Liver (tissue), 9 donors: ENCODE measurements around the gene RNF145. TPM values are rescaled to one million over a fixed set of nuclear protein-coding genes. Genes with fewer than 3 reads are reported as not detected.

ENCODE experiments used
- DNase-seq: peaks from one replicate; pipeline ENCODE4 v3.0.0-alpha.2; 2017; ENCODE audit warnings: low spot score
- H3K27ac ChIP-seq, 2 donors: one replicate each; pipeline ENCODE4 v1.7.0; 2013; ENCODE audit warnings: inconsistent platforms in 2 of 2, low read length in 2 of 2, control low read depth in 1 of 2, low read depth in 1 of 2, mild to moderate bottlenecking in 1 of 2
- H3K27me3 ChIP-seq, 4 donors: one replicate each; pipeline versions ENCODE4 v1.6.1 to v1.7.0; 2013; ENCODE audit warnings: low read length in 3 of 4, inconsistent platforms in 1 of 4, mild to moderate bottlenecking in 1 of 4, moderate library complexity in 1 of 4; ENCODE audit not compliant: control insufficient read depth in 4 of 4, insufficient read depth in 4 of 4
- H3K36me3 ChIP-seq, 4 donors: one replicate each; pipeline versions ENCODE4 v1.6.1 to v1.7.0; 2013; ENCODE audit warnings: low read length in 3 of 4, mild to moderate bottlenecking in 3 of 4, low read depth in 1 of 4, moderate library complexity in 1 of 4; ENCODE audit not compliant: control insufficient read depth in 4 of 4, insufficient read depth in 3 of 4
- H3K4me1 ChIP-seq, 4 donors: one replicate each; pipeline versions ENCODE4 v1.6.1 to v1.7.0; 2013; ENCODE audit warnings: low read length in 3 of 4, mild to moderate bottlenecking in 3 of 4, moderate library complexity in 1 of 4; ENCODE audit not compliant: control insufficient read depth in 4 of 4, insufficient read depth in 4 of 4
- H3K4me3 ChIP-seq, 3 donors: one replicate each; pipeline versions ENCODE4 v1.6.1 to v1.7.0; 2013; ENCODE audit warnings: low read length in 3 of 3, control low read depth in 1 of 3, low read depth in 1 of 3, mild to moderate bottlenecking in 1 of 3
- H3K9ac ChIP-seq, 2 donors: one replicate each; pipeline ENCODE4 v1.7.0; 2013; ENCODE audit warnings: low read length in 2 of 2, mild to moderate bottlenecking in 2 of 2, moderate library complexity in 2 of 2, control low read depth in 1 of 2, low read depth in 1 of 2
- H3K9me3 ChIP-seq, 4 donors: one replicate each; pipeline versions ENCODE4 v1.6.1 to v1.7.0; 2013; ENCODE audit warnings: low read length in 3 of 4; ENCODE audit not compliant: control insufficient read depth in 4 of 4
- ATF3 ChIP-seq: IDR thresholded peaks from 2 replicates; pipeline ENCODE4 v1.6.1; 2016; ENCODE audit warnings: antibody characterized with exemption
- CTCF ChIP-seq: fragments of 150-350 bp; IDR thresholded peaks from 2 replicates; pipeline ENCODE4 v1.5.1; 2017; ENCODE audit warnings: improper control_type of control experiment, low read depth, low read length; ENCODE audit not compliant: missing input control
- EGR1 ChIP-seq, 2 donors: IDR thresholded peaks; 2 replicates each; pipeline ENCODE4 v1.6.1; 2016 to 2018; ENCODE audit warnings: antibody characterized with exemption in 2 of 2, low read depth in 2 of 2
- FOXA1 ChIP-seq: IDR thresholded peaks from 2 replicates; pipeline ENCODE4 v1.6.1; 2016; ENCODE audit warnings: antibody characterized with exemption
- FOXA2 ChIP-seq: IDR thresholded peaks from 2 replicates; pipeline ENCODE4 v1.6.1; 2016; ENCODE audit warnings: antibody characterized with exemption
- GABPA ChIP-seq, 2 donors: IDR thresholded peaks in 1 of 2; conservative IDR thresholded peaks in 1 of 2; 2 replicates each; pipeline ENCODE4 v1.6.1; 2016; ENCODE audit warnings: antibody characterized with exemption in 2 of 2, mild to moderate bottlenecking in 1 of 2, moderate library complexity in 1 of 2
- HNF4A ChIP-seq, 2 donors: conservative IDR thresholded peaks; 2 replicates each; pipeline ENCODE4 v1.6.1; 2016; ENCODE audit warnings: antibody characterized with exemption in 2 of 2, mild to moderate bottlenecking in 2 of 2
- HNF4G ChIP-seq: IDR thresholded peaks from 2 replicates; pipeline ENCODE4 v1.6.1; 2016; ENCODE audit warnings: antibody characterized with exemption
- RAD21 ChIP-seq, 2 donors: IDR thresholded peaks; 2 replicates each; pipeline ENCODE4 v1.6.1; 2016; ENCODE audit warnings: antibody characterized with exemption in 2 of 2, mild to moderate bottlenecking in 2 of 2
- REST ChIP-seq: IDR thresholded peaks from 2 replicates; pipeline ENCODE4 v1.6.1; 2016; ENCODE audit warnings: antibody characterized with exemption, mild to moderate bottlenecking
- RXRA ChIP-seq, 2 donors: IDR thresholded peaks; 2 replicates each; pipeline ENCODE4 v1.6.1; 2017 to 2018; ENCODE audit warnings: antibody characterized with exemption in 2 of 2, mild to moderate bottlenecking in 1 of 2
- SP1 ChIP-seq: IDR thresholded peaks from 2 replicates; pipeline ENCODE4 v1.6.1; 2018; ENCODE audit warnings: antibody characterized with exemption, mild to moderate bottlenecking
- TAF1 ChIP-seq: conservative IDR thresholded peaks from 2 replicates; pipeline ENCODE4 v1.6.1; 2016; ENCODE audit warnings: antibody characterized with exemption, mild to moderate bottlenecking
- YY1 ChIP-seq: IDR thresholded peaks from 2 replicates; pipeline ENCODE4 v1.6.1; 2016; ENCODE audit warnings: antibody characterized with exemption, mild to moderate bottlenecking
- WGBS: extraction: QIAGEN DNeasy Blood & Tissue Kit; methylation state at CpG from one replicate; pipeline ENCODE4 v1.1.7; 2013; 5-methylcytosine and 5-hydroxymethylcytosine counted together
- polyA plus RNA-seq, 2 donors: library from polyadenylated mRNA; stranded (reverse) in 1 of 2; unstranded in 1 of 2; fragments of 200-250 nt in 1 of 2; fragments of >200 nt in 1 of 2; fragmentation: Nextera tagmentation in 1 of 2; extraction: Ambion mirVana in 1 of 2; gene quantifications; one replicate each; pipeline versions ENCODE4 v1.2.1 to v1.2.3, GENCODE V29; 2013 to 2015
- total RNA-seq, 2 donors: library from RNA; depleted of rRNA; stranded (reverse); fragments of >200 nt; gene quantifications; one replicate each; pipeline ENCODE4 v1.2.3, GENCODE V29; 2014
- TF ChIP-seq, protein P1 (sequence below): IDR thresholded peaks from 2 replicates; pipeline ENCODE4 v1.6.1; 2016; ENCODE audit warnings: antibody characterized with exemption
- donor health status: healthy.
- donor health status: healthy.
- donor health status: healthy.
- donor health status: healthy.
- donor health status: healthy.

Gene RNF145
- total and polyA plus RNA-seq, 4 donors, result 2.9 to 34.6 (median 11.7) TPM

- Histone ChIP-seq H3K4me1 (peaks cover 0 to 1% (median 0%) of the 10 kb centered on the region in 4 donors), H3K9ac (no peak overlapping the region), H3K36me3 (peaks cover 0 to 2% (median 0%) of the 10 kb centered on the region in 4 donors), H3K27me3 (no peaks in the 10 kb centered on the region), H3K27ac (no peak overlapping the region), H3K9me3 (no peaks in the 10 kb centered on the region), H3K4me3 (no peak overlapping the region)
- TF ChIP-seq YY1 (no peak), REST (no peak), RAD21 (IDR thresholded peaks at IDR 0.05) (no peak), RXRA (IDR thresholded peaks at IDR 0.05) (no peak), FOXA2 (no peak), SP1 (no peak)
- WGBS, result over 99% methylated on average over 2 of the region's 2 CpGs
- no peak for DNase-seq
Observed at GRCh38 chr5:159195775-159196174, 13.6 kb downstream of the RNF145 start.

DNA sequence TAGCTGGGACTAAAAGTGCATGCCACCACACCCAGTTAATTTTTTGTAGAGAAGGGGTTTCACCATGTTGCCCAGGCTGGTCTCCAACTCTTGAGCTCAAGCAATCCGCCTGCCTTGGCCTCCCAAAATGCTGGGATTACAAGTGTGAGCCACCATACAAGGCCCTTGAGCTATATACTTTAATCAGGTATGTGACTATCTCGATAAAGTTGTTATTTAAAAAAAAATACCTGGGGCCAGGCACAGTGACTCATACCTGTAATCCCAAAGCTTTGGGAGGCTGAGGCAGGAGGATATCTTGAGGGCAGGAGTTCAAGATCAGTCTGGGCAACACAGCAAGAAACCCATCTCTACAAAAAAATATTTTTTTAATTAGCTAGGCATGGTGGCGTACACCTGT lies 19.2 kb downstream of the RNF145 start:
- Histone ChIP-seq H3K9me3 (no peaks in the 10 kb centered on the region), H3K9ac (no peak overlapping the region), H3K36me3 (peaks cover 0 to 2% (median under 1%) of the 10 kb centered on the region in 4 donors), H3K27me3 (no peaks in the 10 kb centered on the region), H3K4me3 (no peak overlapping the region), H3K27ac (no peak overlapping the region), H3K4me1 (no peaks in the 10 kb centered on the region)
- TF ChIP-seq FOXA1, result no peak
- TF ChIP-seq HNF4G, result no peak
- TF ChIP-seq RAD21 (IDR thresholded peaks at IDR 0.05), result no peak
- no peak for TF ChIP-seq RXRA (IDR thresholded peaks at IDR 0.05)
- no peak for TF ChIP-seq EGR1 (IDR thresholded peaks at IDR 0.05; ENCODE audit: low read depth in 2 of 2)
- no peak for TF ChIP-seq SP1
- no peak for DNase-seq
- WGBS, result 98% methylated on average over 3 of the region's 3 CpGs

- Histone ChIP-seq H3K9ac (no peak overlapping the region), H3K36me3 (peaks cover 0 to 2% (median under 1%) of the 10 kb centered on the region in 4 donors)
Observed at GRCh38 chr5:159189310-159189709, 20.0 kb downstream of the RNF145 start.

GRCh38 chr5:159187719-159188118 lies 21.6 kb downstream of the RNF145 start:
- 93% methylated on average over 3 of the region's 3 CpGs for WGBS
- Histone ChIP-seq H3K9me3 (no peaks in the 10 kb centered on the region), H3K27ac (no peak overlapping the region), H3K27me3 (no peaks in the 10 kb centered on the region), H3K36me3 (peaks cover 0 to 2% (median 0%) of the 10 kb centered on the region in 4 donors), H3K4me3 (no peak overlapping the region), H3K4me1 (peaks cover 0 to 4% (median 0%) of the 10 kb centered on the region in 4 donors), H3K9ac (no peak overlapping the region)
- DNase-seq, result no peak
- TF ChIP-seq SP1 (no peak), ATF3 (no peak), TAF1 (no peak), YY1 (no peak), RXRA (IDR thresholded peaks at IDR 0.05) (no peak), HNF4G (no peak), RAD21 (IDR thresholded peaks at IDR 0.05) (no peak), HNF4A (conservative IDR thresholded peaks at IDR 0.05) (no peak), GABPA (IDR thresholded peaks at IDR 0.05 in 1 of 2, conservative IDR thresholded peaks at IDR 0.05 in 1 of 2) (no peak), CTCF (no peak)
- TF ChIP-seq, protein P1, sequence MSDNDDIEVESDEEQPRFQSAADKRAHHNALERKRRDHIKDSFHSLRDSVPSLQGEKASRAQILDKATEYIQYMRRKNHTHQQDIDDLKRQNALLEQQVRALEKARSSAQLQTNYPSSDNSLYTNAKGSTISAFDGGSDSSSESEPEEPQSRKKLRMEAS, result no peak

More at GRCh38 chr5:159189310-159189709, 20.0 kb downstream of the RNF145 start:
- Histone ChIP-seq H3K4me1 (peaks cover 0 to 3% (median 0%) of the 10 kb centered on the region in 4 donors), H3K9me3 (no peaks in the 10 kb centered on the region), H3K27me3 (no peaks in the 10 kb centered on the region), H3K27ac (no peak overlapping the region), H3K4me3 (no peak overlapping the region)
- no peak for TF ChIP-seq FOXA1
- TF ChIP-seq RXRA (IDR thresholded peaks at IDR 0.05), result no peak
- no peak for TF ChIP-seq HNF4G
- no peak for DNase-seq
- 89% methylated on average over 4 of the region's 4 CpGs for WGBS
